Ishikawa (cell line): Measurements from ENCODE around the gene ERC1.

Experiments used
- CEBPB ChIP-seq: IDR thresholded peaks from 2 replicates; pipeline ENCODE4 v1.6.1; 2012
- EGR1 ChIP-seq: IDR thresholded peaks from 2 replicates; pipeline ENCODE4 v1.6.1; 2012
- EP300 ChIP-seq: IDR thresholded peaks from 2 replicates; pipeline ENCODE4 v1.6.1; 2012; ENCODE audit warnings: borderline replicate concordance
- MAX ChIP-seq: IDR thresholded peaks from 2 replicates; pipeline ENCODE4 v1.6.1; 2012
- REST ChIP-seq: IDR thresholded peaks from 2 replicates; pipeline ENCODE4 v1.6.1; 2012; ENCODE audit warnings: low read depth, mild to moderate bottlenecking
- TAF1 ChIP-seq: IDR thresholded peaks from 2 replicates; pipeline ENCODE4 v1.6.1; 2012; ENCODE audit warnings: low read depth, mild to moderate bottlenecking

- no peak for TF ChIP-seq EP300
- TF ChIP-seq EGR1 = no peak
- no peak for TF ChIP-seq CEBPB
- TF ChIP-seq MAX = no peak
- no peak for TF ChIP-seq TAF1
- TF ChIP-seq REST = no peak
These were observed 524.4 kb downstream of the ERC1 start for GRCh38 chr12:1515428-1515827.
